Right ventricle myocardium inferior (tissue), 1 donor: ENCODE measurements around the gene TMEM163. TPM values are rescaled to one million over a fixed set of nuclear protein-coding genes. Genes with fewer than 3 reads are reported as not detected.
"Not testable (repeated sequence)": the region's sequence is repeated elsewhere in the genome, so short reads cannot be mapped to it uniquely, and the experiment has no call there.

Experiments used
- ATAC-seq: fragments of 200-7000 bp; cut with Tn5 transposase; one replicate; pipeline ENCODE4 v1.9.1; 2020; ENCODE audit warnings: mild to moderate bottlenecking, moderate library complexity
- DNase-seq: peaks from one replicate; pipeline ENCODE4 v3.0.0; 2021; ENCODE audit errors: missing footprints
- intact Hi-C: fragments of 100-400 bp; cut with DNase I; formaldehyde crosslinking; loops from one replicate; pipeline ENCODE4 v1.11.0; 2022
- total RNA-seq: library from RNA; stranded (reverse); fragmentation: NEBNext Ultra II Directional; extraction: Animal tissue kit (Norgen Biotek cat#: 25700); gene quantifications from one replicate; pipeline ENCODE4 v1.2.1, GENCODE V29; 2021
- donor health status: DM: no; HTN: yes; CAD: no; lungs with severe emphysema.

Gene TMEM163
- total RNA-seq, 1 donor from 2014 or later = 0.46 TPM

DNA sequence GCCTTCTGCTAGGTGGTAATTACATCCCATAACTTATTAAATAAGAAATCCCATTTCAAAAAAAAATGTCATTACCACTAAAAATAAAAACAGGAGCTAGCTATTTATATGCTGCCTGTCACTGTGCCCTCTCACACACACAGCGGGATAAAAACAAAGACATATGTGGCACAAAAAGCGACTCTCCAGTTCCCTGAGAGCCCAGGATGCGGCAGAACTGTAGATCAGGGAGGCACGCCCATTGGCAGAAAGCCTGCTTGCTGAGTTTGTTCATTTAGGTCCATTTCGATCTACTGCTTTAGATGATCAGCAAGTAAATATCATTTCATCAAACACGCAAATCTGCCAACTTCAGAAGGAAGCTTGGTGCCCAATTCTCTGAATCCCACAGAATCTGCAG lies 124.4 kb downstream of the TMEM163 start:
- DNase-seq (no peak), ATAC-seq (no peak)
- intact Hi-C loops = no loop called here

DNA sequence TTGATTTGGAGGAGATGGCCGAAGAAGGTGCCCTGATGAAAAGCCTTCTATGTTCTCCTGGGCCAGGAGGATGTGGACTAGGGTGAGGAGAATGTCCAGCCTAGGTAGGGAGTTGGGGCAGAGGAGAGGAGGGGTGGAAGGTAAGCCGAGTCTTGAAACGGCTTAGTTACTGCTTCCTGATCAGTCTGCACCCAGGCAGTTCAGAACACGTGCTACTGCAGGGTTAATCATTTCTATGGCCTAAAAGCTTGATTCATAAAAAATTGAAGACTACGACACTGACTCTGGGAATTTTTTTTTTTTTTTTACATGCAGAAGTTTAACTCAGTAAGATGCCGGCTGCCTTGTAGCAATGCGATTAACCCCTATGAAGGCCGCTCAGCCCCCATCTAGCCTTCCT lies 125.3 kb downstream of the TMEM163 start:
- ATAC-seq (no peak), DNase-seq (no peak)
- intact Hi-C loops = no loop called here

GRCh38 chr2:134592377-134592776 lies 126.4 kb downstream of the TMEM163 start:
- DNase-seq (no peak), ATAC-seq (no peak)
- intact Hi-C loops = no loop called here

- DNase-seq = no peak
- intact Hi-C loops = no loop called here
- ATAC-seq = no peak
Observed at GRCh38 chr2:134591526-134591925, 127.3 kb downstream of the TMEM163 start.

DNA sequence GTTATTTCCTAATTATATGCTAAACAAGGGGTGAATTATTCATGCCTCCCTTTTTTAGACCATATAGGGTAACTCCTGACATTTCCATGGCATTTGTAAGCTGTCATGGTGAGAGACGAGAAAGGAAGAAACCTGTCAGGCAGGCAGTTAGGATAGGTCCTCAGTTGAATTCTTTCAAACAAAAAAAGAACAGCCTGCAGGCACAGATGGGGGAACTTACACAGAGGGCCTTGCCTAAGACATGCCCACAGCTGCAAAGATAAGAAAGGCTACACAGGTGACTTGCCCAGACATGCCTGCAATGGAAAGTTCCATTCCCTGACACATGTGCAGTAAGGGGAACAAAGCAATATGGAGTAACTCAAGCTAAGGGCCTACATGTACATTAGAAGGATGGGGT lies 128.1 kb downstream of the TMEM163 start:
- ATAC-seq (no peak), DNase-seq (no peak)

DNA sequence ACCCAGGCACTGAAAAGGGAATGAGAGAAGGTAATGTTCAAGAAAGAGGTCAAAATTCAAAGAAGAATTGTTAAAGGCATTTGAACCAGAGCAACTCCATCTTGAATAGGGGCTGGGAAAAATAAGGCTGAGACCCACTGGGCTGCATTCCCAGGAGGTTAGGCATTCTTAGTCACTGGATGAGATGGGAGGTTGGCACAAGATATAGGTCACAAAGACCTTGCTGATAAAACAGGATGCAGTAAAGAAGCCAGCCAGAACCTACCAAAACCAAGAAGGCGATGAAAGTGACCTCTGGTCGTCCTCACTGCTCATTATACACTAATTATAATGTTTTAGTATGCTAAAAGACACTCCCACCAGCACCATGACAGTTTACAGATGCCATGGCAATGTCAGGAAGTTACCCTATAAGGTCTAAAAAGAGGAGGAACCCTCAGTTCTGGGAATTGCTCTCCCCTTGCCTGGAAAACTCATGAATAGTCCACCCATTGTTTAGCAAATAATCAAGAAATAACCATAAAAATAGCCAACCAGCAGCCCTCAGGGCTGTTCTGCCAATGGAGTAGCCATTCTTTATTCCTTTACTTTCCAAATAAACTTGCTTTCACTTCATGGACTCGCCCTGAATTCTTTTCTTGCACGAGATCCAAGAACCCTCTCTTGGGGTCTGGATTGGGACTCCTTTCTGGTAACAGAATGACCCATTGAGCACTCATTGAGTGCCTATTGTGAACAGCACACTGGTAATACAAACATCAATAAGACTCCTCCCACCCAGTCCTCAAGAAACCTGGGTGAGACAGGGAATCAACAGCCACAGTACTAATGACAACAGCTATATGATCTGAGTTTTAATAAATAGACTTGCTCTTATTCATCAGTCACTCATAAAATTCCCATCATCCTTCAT lies 129.4 kb downstream of the TMEM163 start:
- DNase-seq, ATAC-seq, intact Hi-C loops: not testable (repeated sequence)

More for the DNA sequence above, 128.1 kb downstream of the TMEM163 start:
- intact Hi-C loops = no loop called here

- intact Hi-C loops = no loop called here
- ATAC-seq = no peak
- DNase-seq = no peak
Observed at GRCh38 chr2:134588556-134588955, 130.2 kb downstream of the TMEM163 start.

GRCh38 chr2:134586326-134586965 lies 132.4 kb downstream of the TMEM163 start:
- ATAC-seq (no peak), DNase-seq (no peak)
- intact Hi-C loops = no loop called here

- ATAC-seq (no peak), DNase-seq (no peak)
- intact Hi-C loops = no loop called here
Observed at GRCh38 chr2:134583997-134584520, 134.7 kb downstream of the TMEM163 start.

DNA sequence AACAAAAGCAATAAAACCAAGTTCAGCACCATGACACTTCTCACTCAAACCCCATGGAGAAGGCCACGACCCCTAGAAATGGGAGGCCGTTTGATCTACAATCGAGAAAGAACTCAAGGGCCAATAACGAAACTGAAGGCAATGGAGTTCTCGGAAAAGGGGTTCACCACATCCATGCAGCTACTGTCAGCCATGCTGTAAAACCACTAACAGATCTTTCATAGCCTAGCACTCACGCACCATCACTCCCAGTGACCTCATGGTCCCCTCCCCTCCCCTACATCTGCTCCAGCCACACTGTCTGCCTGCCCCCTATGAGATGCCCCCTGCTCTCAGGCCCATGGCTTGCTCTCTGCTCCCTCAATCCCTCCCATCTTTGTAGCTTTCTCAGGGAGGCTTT lies 135.3 kb downstream of the TMEM163 start:
- intact Hi-C loops = no loop called here
- ATAC-seq (no peak), DNase-seq (no peak)

DNA sequence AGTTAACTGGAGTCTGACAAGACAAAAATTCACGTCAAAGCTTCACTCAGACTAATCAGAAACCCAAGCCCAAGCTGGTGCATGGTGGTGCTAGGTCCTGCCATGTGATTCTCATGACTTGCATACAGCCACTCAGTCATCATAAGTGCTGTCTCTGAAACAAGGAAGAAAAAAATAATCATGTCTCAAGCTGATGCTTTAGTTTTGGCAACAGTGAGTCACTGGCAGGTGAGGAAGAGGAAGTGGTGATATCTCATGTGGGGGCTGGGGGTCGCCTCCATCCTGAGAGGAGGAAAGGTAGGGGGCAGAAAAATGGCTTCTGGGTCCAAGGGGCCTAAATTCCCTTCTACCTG lies 136.3 kb downstream of the TMEM163 start:
- intact Hi-C loops = no loop called here

DNA sequence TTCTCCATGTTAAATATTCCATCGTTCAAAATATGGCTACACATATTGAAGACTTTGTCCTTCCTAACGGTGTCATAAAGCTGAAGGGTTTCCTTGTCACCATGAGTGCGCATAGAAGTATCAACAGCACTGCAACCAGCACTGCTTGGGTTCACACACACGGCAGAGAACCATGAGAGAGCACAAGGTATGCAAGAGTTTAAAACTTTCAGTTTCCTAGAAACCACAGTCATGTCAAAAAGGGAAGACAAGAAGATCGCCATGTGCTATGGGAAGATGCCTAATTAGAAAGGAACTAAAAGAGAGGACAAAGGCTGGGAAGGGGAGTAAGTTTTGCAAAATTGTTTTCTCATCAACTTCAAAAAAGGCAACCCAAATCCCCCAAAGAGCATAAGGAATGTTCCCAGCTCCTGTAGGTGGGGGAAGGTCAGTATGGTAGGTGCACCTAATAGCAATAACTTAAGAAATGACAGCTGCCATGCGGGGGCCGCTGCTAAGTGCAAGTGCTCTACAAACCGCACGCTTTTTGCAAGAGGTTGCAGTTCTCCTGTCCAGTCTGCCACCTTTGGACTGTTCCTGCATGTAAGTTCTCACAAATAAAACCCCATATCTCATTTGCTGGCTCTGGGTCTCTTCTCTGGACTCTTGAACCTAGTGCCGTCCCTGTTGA lies 136.8 kb downstream of the TMEM163 start:
- intact Hi-C loops = no loop called here
- no peak for DNase-seq
- no peak for ATAC-seq

More for the DNA sequence above, 136.3 kb downstream of the TMEM163 start:
- no peak for DNase-seq
- ATAC-seq = no peak

DNA sequence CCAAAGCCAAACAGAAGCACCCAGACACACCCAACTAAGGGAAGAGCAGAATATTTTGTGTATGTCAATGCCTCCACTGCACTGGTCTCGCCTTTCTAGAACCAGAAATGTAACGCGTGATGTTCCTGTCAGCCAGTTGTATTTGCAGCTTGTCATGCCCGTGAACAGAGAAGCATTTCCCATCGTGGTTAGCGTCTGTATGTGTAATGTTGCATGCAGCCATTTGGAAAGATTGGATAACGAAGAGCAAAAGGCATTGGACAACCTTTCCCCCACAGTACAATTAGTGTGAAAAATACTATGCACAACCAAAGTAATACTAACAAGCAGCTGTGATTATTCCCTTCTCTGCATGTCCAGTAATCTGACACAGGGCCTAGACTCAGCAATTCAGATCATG lies 140.5 kb downstream of the TMEM163 start:
- intact Hi-C loops = no loop called here
- no peak for ATAC-seq
- DNase-seq = no peak

- ATAC-seq (no peak), DNase-seq (no peak)
- intact Hi-C loops = no loop called here
Observed at GRCh38 chr2:134576478-134576877, 142.3 kb downstream of the TMEM163 start.

DNA sequence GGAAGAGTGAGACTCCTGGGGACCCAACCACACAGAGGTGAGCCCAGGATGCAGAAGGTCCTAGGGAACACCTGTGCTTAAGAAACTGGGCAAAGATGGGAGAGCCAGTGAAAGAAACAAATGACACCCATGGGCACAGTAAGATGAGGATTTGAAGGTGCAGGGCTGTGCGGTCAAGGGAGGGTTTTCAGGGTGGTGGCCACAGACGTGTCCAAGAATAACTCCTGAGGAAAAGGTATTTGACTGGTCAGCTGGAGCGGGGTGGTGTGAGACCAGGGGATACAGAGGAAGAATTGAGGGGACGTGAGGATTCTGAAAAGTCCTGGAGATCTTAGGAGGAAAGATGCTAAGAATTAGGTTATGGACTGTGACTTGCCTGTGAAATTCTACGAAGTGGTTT lies 142.9 kb downstream of the TMEM163 start:
- DNase-seq (no peak), ATAC-seq (no peak)
- intact Hi-C loops = no loop called here

- intact Hi-C loops = no loop called here
- DNase-seq (no peak), ATAC-seq (no peak)
Observed at GRCh38 chr2:134574611-134575330, 144.0 kb downstream of the TMEM163 start.

- intact Hi-C loops = no loop called here
- ATAC-seq = peak; percentile 52
- no peak for DNase-seq
Observed at GRCh38 chr2:134573724-134574123, 145.1 kb downstream of the TMEM163 start.

DNA sequence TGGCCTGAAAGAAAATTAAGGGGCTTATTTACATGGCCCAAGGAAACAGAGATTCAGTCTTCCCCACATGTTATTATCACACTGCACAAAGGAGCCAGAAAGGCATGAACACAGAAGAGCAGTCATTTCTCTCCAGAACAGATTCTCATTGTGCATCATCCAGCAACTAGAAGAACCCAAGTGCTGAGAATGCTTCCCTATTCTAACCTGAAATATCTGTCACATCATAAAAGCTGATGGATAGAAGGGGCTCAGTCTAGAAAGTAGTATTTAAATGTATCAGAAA lies 145.8 kb downstream of the TMEM163 start:
- no peak for DNase-seq
- intact Hi-C loops = no loop called here
- ATAC-seq = no peak
